WTC11 (cell line): ENCODE measurements around the gene AGAP3. TPM values are rescaled to one million over a fixed set of nuclear protein-coding genes. Genes with fewer than 3 reads are reported as not detected.
A peak's percentile ranks its signal among the peaks of the same experiment; 100 is the strongest.

Experiments used
- ATAC-seq: fragments of 200-7000 bp; cut with Tn5 transposase; 2 replicates; pipeline ENCODE4 v1.10.0; 2021; ENCODE audit warnings: mild to moderate bottlenecking, moderate library complexity
- CTCF ChIA-PET: fragments of 300-600 bp; sonication (Branson Sonifier 250); formaldehyde crosslinking; loops from one replicate; lab custom pipeline; 2021; ENCODE audit warnings: antibody characterized with exemption; lab: Charles Lee
- POLR2A ChIA-PET: fragments of 350-600 bp; sonication (Branson Sonifier 250); formaldehyde crosslinking; loops from one replicate; lab custom pipeline; 2021; ENCODE audit warnings: antibody characterized with exemption; lab: Charles Lee
- DNase-seq: peaks from one replicate; pipeline ENCODE4 v3.0.0; 2021; ENCODE audit warnings: low spot score
- H3K27ac Mint-ChIP-seq: 2 replicates; pipeline ENCODE4 v1.8.0; 2021; ENCODE audit warnings: mixed read lengths
- H3K27me3 Mint-ChIP-seq: 2 replicates; pipeline ENCODE4 v1.8.0; 2021; ENCODE audit warnings: low read depth, mild to moderate bottlenecking, moderate library complexity, mixed read lengths
- H3K36me3 Mint-ChIP-seq: 2 replicates; pipeline ENCODE4 v1.8.0; 2021; ENCODE audit warnings: mixed read lengths
- H3K4me1 Mint-ChIP-seq: 2 replicates; pipeline ENCODE4 v1.8.0; 2022; ENCODE audit warnings: mixed read lengths
- H3K4me3 Mint-ChIP-seq: 2 replicates; pipeline ENCODE4 v1.8.0; 2021; ENCODE audit warnings: mild to moderate bottlenecking, moderate library complexity, mixed read lengths
- H3K9me3 Mint-ChIP-seq: 2 replicates; pipeline ENCODE4 v1.8.0; 2021; ENCODE audit warnings: mixed read lengths
- AR ChIP-seq: fragments of 250-450 bp; sonication (Bioruptor Pico); IDR thresholded peaks from 2 replicates; pipeline ENCODE4 v1.9.0; 2021; ENCODE audit warnings: mild to moderate bottlenecking
- CBFB ChIP-seq: sonication (generic); formaldehyde crosslinking; IDR thresholded peaks from 2 replicates; pipeline ENCODE4 v1.8.1; 2022; ENCODE audit warnings: mild to moderate bottlenecking, low read depth, missing genetic modification reagents
- ESRRA ChIP-seq: sonication (generic); formaldehyde crosslinking; IDR thresholded peaks from 2 replicates; pipeline ENCODE4 v1.8.1; 2022; ENCODE audit warnings: mild to moderate bottlenecking, missing genetic modification reagents, borderline replicate concordance
- FOXJ3 ChIP-seq: sonication (generic); formaldehyde crosslinking; IDR thresholded peaks from 2 replicates; pipeline ENCODE4 v1.9.0; 2021; ENCODE audit warnings: missing genetic modification reagents, mild to moderate bottlenecking, borderline replicate concordance
- IRF2 ChIP-seq: sonication (generic); formaldehyde crosslinking; IDR thresholded peaks from 2 replicates; pipeline ENCODE4 v1.8.0; 2022; ENCODE audit warnings: low read depth, missing genetic modification reagents, borderline replicate concordance
- MLX ChIP-seq: sonication (generic); formaldehyde crosslinking; IDR thresholded peaks from 2 replicates; pipeline ENCODE4 v1.8.1; 2023; ENCODE audit warnings: mild to moderate bottlenecking, missing genetic modification reagents, moderate library complexity
- PREB ChIP-seq: sonication (generic); formaldehyde crosslinking; IDR thresholded peaks from 2 replicates; pipeline ENCODE4 v1.8.1; 2022; ENCODE audit warnings: mild to moderate bottlenecking, missing genetic modification reagents, moderate library complexity, borderline replicate concordance
- SOX15 ChIP-seq: fragments of 250-450 bp; sonication (Bioruptor Pico); IDR thresholded peaks from 2 replicates; pipeline ENCODE4 v1.9.0; 2021; ENCODE audit warnings: mild to moderate bottlenecking
- TEAD1 ChIP-seq: sonication (generic); formaldehyde crosslinking; IDR thresholded peaks from 2 replicates; pipeline ENCODE4 v1.8.0; 2022; ENCODE audit warnings: mild to moderate bottlenecking, missing genetic modification reagents
- TEAD4 ChIP-seq: sonication (generic); formaldehyde crosslinking; IDR thresholded peaks from 2 replicates; pipeline ENCODE4 v1.8.0; 2022; ENCODE audit warnings: mild to moderate bottlenecking, missing genetic modification reagents
- ZNF121 ChIP-seq: sonication (generic); formaldehyde crosslinking; IDR thresholded peaks from 2 replicates; pipeline ENCODE4 v1.8.0; 2023; ENCODE audit warnings: missing genetic modification reagents
- ZNF219 ChIP-seq: sonication (generic); formaldehyde crosslinking; IDR thresholded peaks from 2 replicates; pipeline ENCODE4 v1.8.0; 2023; ENCODE audit warnings: missing genetic modification reagents, mild to moderate bottlenecking, borderline replicate concordance
- total RNA-seq: library from RNA; stranded (reverse); gene quantifications from 3 replicates; pipeline ENCODE4 v1.2.3, GENCODE V29; 2021
- TF ChIP-seq, protein P1 (sequence below): sonication (generic); formaldehyde crosslinking; IDR thresholded peaks from 2 replicates; pipeline ENCODE4 v1.8.1; 2023; ENCODE audit warnings: mild to moderate bottlenecking, moderate library complexity, missing genetic modification reagents
- TF ChIP-seq, protein P2 (sequence below): sonication (generic); formaldehyde crosslinking; IDR thresholded peaks from 2 replicates; pipeline ENCODE4 v1.8.1; 2023; ENCODE audit warnings: mild to moderate bottlenecking, missing genetic modification reagents
- TF ChIP-seq, protein P3 (sequence below): sonication (generic); formaldehyde crosslinking; IDR thresholded peaks from 2 replicates; pipeline ENCODE4 v1.8.1; 2022; ENCODE audit warnings: missing genetic modification reagents, borderline replicate concordance
- TF ChIP-seq, protein P4 (sequence below): sonication (generic); formaldehyde crosslinking; IDR thresholded peaks from 2 replicates; pipeline ENCODE4 v1.8.0; 2023; ENCODE audit warnings: missing genetic modification reagents

Gene AGAP3
- total RNA-seq, 1 experiment from 2014 or later, result 163 TPM

DNA sequence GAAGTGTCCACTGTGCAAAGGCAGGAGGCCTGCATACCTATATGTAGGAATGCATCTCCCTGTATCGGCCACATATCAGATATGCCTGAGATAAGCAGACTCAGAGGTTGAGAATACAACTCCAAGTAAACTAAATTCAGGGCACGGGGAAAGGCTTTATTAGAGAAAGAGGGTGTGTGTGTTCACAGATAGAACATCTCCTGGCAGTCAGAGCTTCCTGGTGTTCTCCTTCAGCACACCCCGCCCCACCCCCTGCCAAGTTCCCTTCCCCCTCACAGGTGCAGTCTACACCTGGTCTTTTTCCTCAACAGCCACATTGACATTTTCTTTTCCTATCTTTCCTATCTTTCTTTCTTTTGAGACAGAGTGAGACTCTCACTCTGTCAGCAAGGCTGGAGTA is 64.1 kb downstream of the AGAP3 start (continued):
- TF ChIP-seq, protein P1, sequence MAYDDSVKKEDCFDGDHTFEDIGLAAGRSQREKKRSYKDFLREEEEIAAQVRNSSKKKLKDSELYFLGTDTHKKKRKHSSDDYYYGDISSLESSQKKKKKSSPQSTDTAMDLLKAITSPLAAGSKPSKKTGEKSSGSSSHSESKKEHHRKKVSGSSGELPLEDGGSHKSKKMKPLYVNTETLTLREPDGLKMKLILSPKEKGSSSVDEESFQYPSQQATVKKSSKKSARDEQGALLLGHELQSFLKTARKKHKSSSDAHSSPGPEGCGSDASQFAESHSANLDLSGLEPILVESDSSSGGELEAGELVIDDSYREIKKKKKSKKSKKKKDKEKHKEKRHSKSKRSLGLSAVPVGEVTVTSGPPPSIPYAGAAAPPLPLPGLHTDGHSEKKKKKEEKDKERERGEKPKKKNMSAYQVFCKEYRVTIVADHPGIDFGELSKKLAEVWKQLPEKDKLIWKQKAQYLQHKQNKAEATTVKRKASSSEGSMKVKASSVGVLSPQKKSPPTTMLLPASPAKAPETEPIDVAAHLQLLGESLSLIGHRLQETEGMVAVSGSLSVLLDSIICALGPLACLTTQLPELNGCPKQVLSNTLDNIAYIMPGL (CRISPR knock-in tag), result no peak
- TF ChIP-seq, protein P2, sequence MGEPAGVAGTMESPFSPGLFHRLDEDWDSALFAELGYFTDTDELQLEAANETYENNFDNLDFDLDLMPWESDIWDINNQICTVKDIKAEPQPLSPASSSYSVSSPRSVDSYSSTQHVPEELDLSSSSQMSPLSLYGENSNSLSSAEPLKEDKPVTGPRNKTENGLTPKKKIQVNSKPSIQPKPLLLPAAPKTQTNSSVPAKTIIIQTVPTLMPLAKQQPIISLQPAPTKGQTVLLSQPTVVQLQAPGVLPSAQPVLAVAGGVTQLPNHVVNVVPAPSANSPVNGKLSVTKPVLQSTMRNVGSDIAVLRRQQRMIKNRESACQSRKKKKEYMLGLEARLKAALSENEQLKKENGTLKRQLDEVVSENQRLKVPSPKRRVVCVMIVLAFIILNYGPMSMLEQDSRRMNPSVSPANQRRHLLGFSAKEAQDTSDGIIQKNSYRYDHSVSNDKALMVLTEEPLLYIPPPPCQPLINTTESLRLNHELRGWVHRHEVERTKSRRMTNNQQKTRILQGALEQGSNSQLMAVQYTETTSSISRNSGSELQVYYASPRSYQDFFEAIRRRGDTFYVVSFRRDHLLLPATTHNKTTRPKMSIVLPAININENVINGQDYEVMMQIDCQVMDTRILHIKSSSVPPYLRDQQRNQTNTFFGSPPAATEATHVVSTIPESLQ (CRISPR knock-in tag), result no peak
- TF ChIP-seq ZNF121 (CRISPR knock-in tag) (no peak), TEAD1 (CRISPR knock-in tag) (no peak), ESRRA (CRISPR knock-in tag) (no peak), IRF2 (CRISPR knock-in tag) (no peak), TEAD4 (CRISPR knock-in tag) (no peak)
- TF ChIP-seq, protein P3, sequence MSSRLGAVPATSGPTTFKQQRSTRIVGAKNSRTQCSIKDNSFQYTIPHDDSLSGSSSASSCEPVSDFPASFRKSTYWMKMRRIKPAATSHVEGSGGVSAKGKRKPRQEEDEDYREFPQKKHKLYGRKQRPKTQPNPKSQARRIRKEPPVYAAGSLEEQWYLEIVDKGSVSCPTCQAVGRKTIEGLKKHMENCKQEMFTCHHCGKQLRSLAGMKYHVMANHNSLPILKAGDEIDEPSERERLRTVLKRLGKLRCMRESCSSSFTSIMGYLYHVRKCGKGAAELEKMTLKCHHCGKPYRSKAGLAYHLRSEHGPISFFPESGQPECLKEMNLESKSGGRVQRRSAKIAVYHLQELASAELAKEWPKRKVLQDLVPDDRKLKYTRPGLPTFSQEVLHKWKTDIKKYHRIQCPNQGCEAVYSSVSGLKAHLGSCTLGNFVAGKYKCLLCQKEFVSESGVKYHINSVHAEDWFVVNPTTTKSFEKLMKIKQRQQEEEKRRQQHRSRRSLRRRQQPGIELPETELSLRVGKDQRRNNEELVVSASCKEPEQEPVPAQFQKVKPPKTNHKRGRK, result no peak

GRCh38 chr7:151152643-151153513 is 66.6 kb downstream of the AGAP3 start:
- H3K27ac Mint-ChIP-seq, result no peak overlapping the region
- H3K27me3 Mint-ChIP-seq, result peaks cover 26% of the 10 kb centered on the region
- no peak for DNase-seq
- no peak for TF ChIP-seq MLX (CRISPR knock-in tag)
- TF ChIP-seq AR (CRISPR knock-in tag), result no peak
- no peak for TF ChIP-seq ZNF219
- TF ChIP-seq, protein P4, sequence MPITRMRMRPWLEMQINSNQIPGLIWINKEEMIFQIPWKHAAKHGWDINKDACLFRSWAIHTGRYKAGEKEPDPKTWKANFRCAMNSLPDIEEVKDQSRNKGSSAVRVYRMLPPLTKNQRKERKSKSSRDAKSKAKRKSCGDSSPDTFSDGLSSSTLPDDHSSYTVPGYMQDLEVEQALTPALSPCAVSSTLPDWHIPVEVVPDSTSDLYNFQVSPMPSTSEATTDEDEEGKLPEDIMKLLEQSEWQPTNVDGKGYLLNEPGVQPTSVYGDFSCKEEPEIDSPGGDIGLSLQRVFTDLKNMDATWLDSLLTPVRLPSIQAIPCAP, result no peak
- TF ChIP-seq PREB (CRISPR knock-in tag), result no peak
- no peak for TF ChIP-seq SOX15 (CRISPR knock-in tag)
- TF ChIP-seq FOXJ3 (CRISPR knock-in tag), result no peak
- TF ChIP-seq CBFB (CRISPR knock-in tag), result no peak
- no peaks in the 10 kb centered on the region for H3K36me3 Mint-ChIP-seq
- CTCF ChIA-PET, result interaction anchor here (1.0 kb wide), 1 partner anchor 15 kb away, joined by 4 read pairs; no protein-coding TSS in a partner anchor
- H3K9me3 Mint-ChIP-seq, result no peaks in the 10 kb centered on the region
- POLR2A ChIA-PET, result no interaction called here
- ATAC-seq, result 0 out of 2 replicates have a peak, but pooled peaks have one; percentile 27
- H3K4me1 Mint-ChIP-seq, result peaks cover 16% of the 10 kb centered on the region
- no peak overlapping the region for H3K4me3 Mint-ChIP-seq
